HFF-Myc (cell line): ENCODE measurements around the gene IL1RL2.

ENCODE experiments used
- DNase-seq: peaks from one replicate; pipeline ENCODE4 v3.0.0-alpha.2; 2011; ENCODE audit warnings: low read depth; ENCODE audit errors: extremely low read depth
- H3K4me3 ChIP-seq: replicated peaks from 2 replicates; pipeline ENCODE4 v1.5.1; 2011; ENCODE audit warnings: low read depth, mild to moderate bottlenecking, control low read depth, low read length
- CTCF ChIP-seq: IDR thresholded peaks from 2 replicates; pipeline ENCODE4 v1.5.1; 2012; ENCODE audit warnings: mild to moderate bottlenecking, low read depth, low read length, control low read depth; ENCODE audit errors: missing control alignments

The IL1RL2 gene

GRCh38 chr2:102206666-102207341 lies 20.0 kb downstream of the IL1RL2 start:
- no peak for DNase-seq
- H3K4me3 ChIP-seq, result no peak overlapping the region
- TF ChIP-seq CTCF, result no peak

- H3K4me3 ChIP-seq, result no peak overlapping the region
- no peak for TF ChIP-seq CTCF
- DNase-seq, result no peak
Observed at GRCh38 chr2:102208774-102209173, 22.0 kb downstream of the IL1RL2 start.

GRCh38 chr2:102209474-102209873 lies 22.7 kb downstream of the IL1RL2 start:
- DNase-seq, result no peak
- TF ChIP-seq CTCF, result no peak
- no peak overlapping the region for H3K4me3 ChIP-seq

- no peak for TF ChIP-seq CTCF
- DNase-seq, result no peak
- H3K4me3 ChIP-seq, result no peak overlapping the region
Observed at GRCh38 chr2:102217032-102217431, 30.2 kb downstream of the IL1RL2 start.

GRCh38 chr2:102224824-102225739 lies 38.3 kb downstream of the IL1RL2 start:
- no peak for DNase-seq
- no peak for TF ChIP-seq CTCF
- H3K4me3 ChIP-seq, result no peak overlapping the region

GRCh38 chr2:102226171-102226570 lies 39.3 kb downstream of the IL1RL2 start:
- DNase-seq, result no peak
- H3K4me3 ChIP-seq, result no peak overlapping the region
- TF ChIP-seq CTCF, result no peak
